Choroid plexus epithelial cell (primary cell): ENCODE measurements around the gene UBE3B.

Source experiments
- DNase-seq: peaks from one replicate; pipeline ENCODE4 v3.0.0-alpha.2; 2010; ENCODE audit warnings: low read depth
- H3K4me3 ChIP-seq: 2 replicates; pipeline ENCODE4 v1.5.1; 2011; ENCODE audit warnings: low read depth, mild to moderate bottlenecking, control low read depth, low read length, moderate library complexity
- TF ChIP-seq, protein P1 (sequence below): conservative IDR thresholded peaks from 2 replicates; pipeline ENCODE4 v1.5.1; 2011; ENCODE audit warnings: low read depth, mild to moderate bottlenecking, control low read depth, inconsistent platforms, low read length, moderate library complexity

The UBE3B gene

DNA sequence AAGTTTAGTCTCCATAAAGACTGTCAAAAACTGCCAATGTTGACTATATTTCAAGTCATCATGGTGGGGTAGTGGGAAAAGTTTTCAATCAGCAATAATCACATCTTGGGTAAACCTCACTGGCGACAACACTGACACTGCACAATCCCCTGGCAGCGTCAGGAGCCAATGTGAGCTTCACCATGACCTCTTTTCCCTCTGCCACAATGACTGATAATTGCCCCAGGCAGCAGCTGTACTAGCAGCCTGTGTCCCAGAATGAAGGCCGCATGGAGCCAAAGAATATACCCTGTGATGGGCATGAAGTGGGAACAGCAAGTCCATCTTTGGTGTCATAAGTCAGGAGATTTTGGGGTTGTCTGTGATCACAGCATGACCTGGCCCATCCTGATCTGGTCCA is 90.5 kb downstream of the UBE3B start:
- no peak overlapping the region for H3K4me3 ChIP-seq
- DNase-seq: no peak
- TF ChIP-seq, protein P1, sequence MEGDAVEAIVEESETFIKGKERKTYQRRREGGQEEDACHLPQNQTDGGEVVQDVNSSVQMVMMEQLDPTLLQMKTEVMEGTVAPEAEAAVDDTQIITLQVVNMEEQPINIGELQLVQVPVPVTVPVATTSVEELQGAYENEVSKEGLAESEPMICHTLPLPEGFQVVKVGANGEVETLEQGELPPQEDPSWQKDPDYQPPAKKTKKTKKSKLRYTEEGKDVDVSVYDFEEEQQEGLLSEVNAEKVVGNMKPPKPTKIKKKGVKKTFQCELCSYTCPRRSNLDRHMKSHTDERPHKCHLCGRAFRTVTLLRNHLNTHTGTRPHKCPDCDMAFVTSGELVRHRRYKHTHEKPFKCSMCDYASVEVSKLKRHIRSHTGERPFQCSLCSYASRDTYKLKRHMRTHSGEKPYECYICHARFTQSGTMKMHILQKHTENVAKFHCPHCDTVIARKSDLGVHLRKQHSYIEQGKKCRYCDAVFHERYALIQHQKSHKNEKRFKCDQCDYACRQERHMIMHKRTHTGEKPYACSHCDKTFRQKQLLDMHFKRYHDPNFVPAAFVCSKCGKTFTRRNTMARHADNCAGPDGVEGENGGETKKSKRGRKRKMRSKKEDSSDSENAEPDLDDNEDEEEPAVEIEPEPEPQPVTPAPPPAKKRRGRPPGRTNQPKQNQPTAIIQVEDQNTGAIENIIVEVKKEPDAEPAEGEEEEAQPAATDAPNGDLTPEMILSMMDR: no peak

- no peak for DNase-seq
- TF ChIP-seq, protein P1: no peak
- H3K4me3 ChIP-seq: no peak overlapping the region
Measured at GRCh38 chr12:109568486-109568885, 91.1 kb downstream of the UBE3B start.

DNA sequence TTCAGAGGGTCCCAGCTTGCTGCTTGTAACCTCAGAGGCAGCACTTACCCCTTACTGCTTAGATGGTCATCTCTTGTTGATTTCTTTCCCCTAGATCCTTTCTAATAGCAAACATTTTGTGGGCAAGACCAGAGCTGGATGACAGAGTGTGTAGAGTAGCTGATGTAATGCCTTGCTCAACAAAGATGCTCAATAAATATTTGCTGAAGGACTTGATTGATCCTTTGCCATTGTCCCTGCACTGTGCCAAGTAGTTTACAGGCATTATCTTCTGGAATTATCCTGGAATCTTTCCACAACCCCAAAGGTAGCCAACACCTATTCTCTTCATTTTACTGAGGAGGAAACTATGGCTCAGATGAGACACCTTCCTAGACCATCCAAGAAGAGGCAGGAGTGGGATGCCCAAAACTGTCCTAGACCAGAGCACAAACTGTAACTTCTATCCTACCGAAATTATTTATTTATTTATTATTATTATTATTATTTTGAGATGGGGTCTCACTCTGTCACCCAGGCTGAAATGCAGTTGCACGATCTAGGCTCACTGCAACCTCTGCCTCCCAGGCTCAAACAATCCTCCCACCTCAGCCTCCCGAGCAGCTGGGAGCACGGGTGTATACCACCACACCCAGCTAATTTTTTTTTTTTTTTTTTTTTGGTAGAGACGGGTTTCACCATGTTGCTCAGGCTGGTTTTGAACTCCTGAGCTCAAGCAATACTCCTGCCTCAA is 94.5 kb downstream of the UBE3B start:
- TF ChIP-seq, protein P1: no peak
- no peak for DNase-seq
- H3K4me3 ChIP-seq: no peak overlapping the region

- no peak for DNase-seq
- TF ChIP-seq, protein P1: no peak
- H3K4me3 ChIP-seq: peak overlapping the region; percentile 95
Measured at GRCh38 chr12:109572506-109572845, 95.0 kb downstream of the UBE3B start.

DNA sequence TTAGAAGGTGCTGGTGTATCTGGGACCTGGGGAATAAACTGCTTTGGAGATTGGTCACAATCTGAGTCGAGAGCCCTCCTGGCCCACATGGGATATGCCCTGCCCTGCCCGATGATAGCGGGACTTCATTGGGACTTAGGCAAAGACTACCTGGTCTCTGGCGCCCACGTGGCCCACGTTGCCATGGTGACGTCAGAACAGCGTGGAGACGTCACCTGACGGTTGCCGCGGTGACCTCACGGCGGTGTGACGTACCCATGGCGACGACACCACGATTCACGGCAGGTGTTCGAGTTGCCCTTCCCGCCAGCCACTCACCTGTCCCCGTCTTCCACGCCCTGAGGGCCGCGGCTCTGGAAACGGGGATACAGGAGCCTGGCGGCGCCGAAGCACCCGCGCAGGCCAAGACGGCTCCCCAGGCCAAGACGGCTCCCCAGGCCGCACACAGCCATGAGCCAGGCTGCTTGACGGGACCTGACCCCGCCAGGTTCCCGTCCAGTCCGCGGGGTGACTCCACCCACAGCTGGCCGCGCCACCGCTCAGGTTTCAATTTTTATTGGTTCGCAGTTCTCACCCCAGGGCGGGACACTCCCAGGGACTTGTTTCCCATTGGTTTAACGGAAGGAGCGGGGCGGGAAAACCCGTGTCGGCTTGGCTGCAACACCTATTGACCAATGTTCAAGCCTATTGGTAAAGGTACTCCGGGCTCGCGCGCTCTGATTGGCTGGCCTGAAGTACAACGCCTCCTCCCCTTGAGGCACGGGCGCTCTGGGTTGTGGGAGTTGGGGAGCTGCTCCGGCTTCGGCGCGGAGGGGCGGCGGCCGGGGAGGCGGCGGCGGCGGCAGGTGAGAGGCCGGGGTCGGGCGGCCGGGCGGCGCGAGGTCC is 95.8 kb downstream of the UBE3B start, which contains the start of the genes MMAB and MVK:
Gene MMAB, minus strand, starts transcription at position 476 of the 885 bp plus-strand sequence. Its CDS starts 24 bp downstream, at position 452.
Gene MVK, plus strand, starts transcription at position 766 of the 885 bp plus-strand sequence. CDS start 1,029 bp downstream, outside the sequence.
- TF ChIP-seq, protein P1: no peak
- peak within 1 kb of the TSS; percentile 95 for H3K4me3 ChIP-seq
- peak; percentile 100 for DNase-seq

DNA sequence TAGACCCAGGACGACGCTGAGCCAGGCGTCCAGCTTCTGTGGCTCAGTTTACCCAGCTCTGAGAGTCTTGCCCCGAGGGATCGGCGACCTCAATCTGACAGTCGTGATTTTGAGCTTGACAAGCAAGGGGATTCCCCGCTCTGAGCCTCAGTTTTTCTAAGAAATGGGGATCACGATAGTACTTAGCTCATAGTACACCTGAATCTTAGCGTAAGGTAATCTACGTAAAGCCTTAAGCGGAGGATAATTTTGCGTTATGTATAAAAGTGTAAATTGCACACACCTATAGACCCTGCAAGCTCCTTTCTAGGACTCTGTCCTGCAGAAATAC is 96.4 kb downstream of the UBE3B start:
- H3K4me3 ChIP-seq: peak overlapping the region; percentile 79
- TF ChIP-seq, protein P1: no peak
- no peak for DNase-seq
